Measurements from ENCODE around the gene ENTPD6. TPM values are rescaled to one million over a fixed set of nuclear protein-coding genes. Genes with fewer than 3 reads are reported as not detected.

The ENTPD6 gene
- polyA plus RNA-seq, 3 donors = 36.2 to 120 (median 47.0) TPM

DNA sequence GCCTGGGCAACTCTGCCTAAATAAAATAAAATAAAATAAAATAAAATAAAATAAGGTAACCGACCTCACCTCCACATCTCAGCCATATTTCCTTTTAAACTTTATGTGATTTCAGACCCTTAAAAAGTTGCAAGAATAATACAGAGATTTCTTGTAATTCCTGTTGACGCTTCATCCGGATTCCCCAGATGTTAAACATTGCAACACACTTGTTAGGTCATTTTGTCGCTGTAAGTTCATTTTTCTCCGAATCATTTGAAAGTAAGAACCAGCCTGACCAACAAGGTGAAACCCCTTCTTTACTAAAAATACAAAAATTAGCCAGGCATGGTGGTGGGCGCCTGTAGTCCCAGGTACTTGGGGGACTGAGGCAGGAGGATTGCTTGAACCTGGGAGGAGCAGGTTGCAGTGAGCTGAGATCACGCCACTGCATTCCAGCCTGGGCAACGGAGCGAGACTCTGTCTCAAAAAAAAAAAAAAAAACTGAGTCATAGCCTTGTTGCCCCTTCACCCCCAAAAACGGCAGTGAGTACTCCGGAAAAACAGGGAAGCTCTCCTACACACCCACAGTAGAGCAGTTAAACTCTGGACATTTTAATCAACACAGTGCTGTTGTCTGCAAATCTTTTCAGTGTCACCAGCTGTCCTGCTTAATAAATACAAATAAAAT lies 58.2 kb downstream of the ENTPD6 start:
- H3K4me2 ChIP-seq (replicated peaks; ENCODE audit: extremely low read depth, low read length, poor library complexity, severe bottlenecking) = no peak overlapping the region
- H3K36me3 ChIP-seq (replicated peaks in 1 of 2; ENCODE audit: control insufficient read depth in 1 of 2, insufficient read depth in 2 of 2, low read length in 2 of 2) = peaks cover 10 to 37% of the 10 kb centered on the region in 2 donors
- intact Hi-C loops (cut with micrococcal nuclease) = no loop called here
- H3K9ac ChIP-seq (ENCODE audit: insufficient read depth, low read length, poor library complexity, severe bottlenecking) = no peak overlapping the region
- TF ChIP-seq, protein P1, sequence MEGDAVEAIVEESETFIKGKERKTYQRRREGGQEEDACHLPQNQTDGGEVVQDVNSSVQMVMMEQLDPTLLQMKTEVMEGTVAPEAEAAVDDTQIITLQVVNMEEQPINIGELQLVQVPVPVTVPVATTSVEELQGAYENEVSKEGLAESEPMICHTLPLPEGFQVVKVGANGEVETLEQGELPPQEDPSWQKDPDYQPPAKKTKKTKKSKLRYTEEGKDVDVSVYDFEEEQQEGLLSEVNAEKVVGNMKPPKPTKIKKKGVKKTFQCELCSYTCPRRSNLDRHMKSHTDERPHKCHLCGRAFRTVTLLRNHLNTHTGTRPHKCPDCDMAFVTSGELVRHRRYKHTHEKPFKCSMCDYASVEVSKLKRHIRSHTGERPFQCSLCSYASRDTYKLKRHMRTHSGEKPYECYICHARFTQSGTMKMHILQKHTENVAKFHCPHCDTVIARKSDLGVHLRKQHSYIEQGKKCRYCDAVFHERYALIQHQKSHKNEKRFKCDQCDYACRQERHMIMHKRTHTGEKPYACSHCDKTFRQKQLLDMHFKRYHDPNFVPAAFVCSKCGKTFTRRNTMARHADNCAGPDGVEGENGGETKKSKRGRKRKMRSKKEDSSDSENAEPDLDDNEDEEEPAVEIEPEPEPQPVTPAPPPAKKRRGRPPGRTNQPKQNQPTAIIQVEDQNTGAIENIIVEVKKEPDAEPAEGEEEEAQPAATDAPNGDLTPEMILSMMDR (IDR thresholded peaks at IDR 0.05) = no peak
- peaks cover 91% of the 10 kb centered on the region for H3K79me2 ChIP-seq (ENCODE audit: insufficient read depth, low read length)
- Mint-ChIP-seq H3K27me3 (ENCODE audit: low read depth in 3 of 3) (peaks cover 0 to 2% (median 0%) of the 10 kb centered on the region in 3 donors), H3K4me3 (no peak overlapping the region), H3K9me3 (no peaks in the 10 kb centered on the region), H3K36me3 (peaks cover 16 to 44% of the 10 kb centered on the region in 2 donors), H3K27ac (peak overlapping the region in 3 of 7 donors; percentile 26 to 45 (median 42)), H3K4me1 (peaks cover 42% of the 10 kb centered on the region)
- H4K20me1 ChIP-seq (ENCODE audit: insufficient read depth, low read length) = peaks cover 91% of the 10 kb centered on the region
- WGBS (ENCODE audit: insufficient coverage) = no CpG with 5 or more reads among the region's 11 CpGs
- no peak overlapping the region for H3K4me3 ChIP-seq (replicated peaks in 1 of 3; ENCODE audit: low read depth in 2 of 3, low read length in 3 of 3)
- peak in 1 of 3 donors; percentile 30 for DNase-seq
- no peaks in the 10 kb centered on the region for H3K27me3 ChIP-seq (ENCODE audit: control insufficient read depth in 2 of 2, insufficient read depth in 2 of 2, low read length in 2 of 2)
- H3K4me1 ChIP-seq (ENCODE audit: control insufficient read depth in 1 of 2, insufficient read depth in 2 of 2, low read length in 2 of 2) = peaks cover 9 to 11% of the 10 kb centered on the region in 2 donors
- no peak overlapping the region for H3K27ac ChIP-seq (ENCODE audit: low read depth in 1 of 2, low read length in 2 of 2)
- H2AFZ ChIP-seq (ENCODE audit: insufficient read depth, low read depth, low read length, poor library complexity, severe bottlenecking) = no peak overlapping the region
- H3K9me3 ChIP-seq (replicated peaks in 1 of 2; ENCODE audit: control insufficient read depth in 1 of 2, insufficient read depth in 1 of 2, low read length in 2 of 2) = no peaks in the 10 kb centered on the region

DNA sequence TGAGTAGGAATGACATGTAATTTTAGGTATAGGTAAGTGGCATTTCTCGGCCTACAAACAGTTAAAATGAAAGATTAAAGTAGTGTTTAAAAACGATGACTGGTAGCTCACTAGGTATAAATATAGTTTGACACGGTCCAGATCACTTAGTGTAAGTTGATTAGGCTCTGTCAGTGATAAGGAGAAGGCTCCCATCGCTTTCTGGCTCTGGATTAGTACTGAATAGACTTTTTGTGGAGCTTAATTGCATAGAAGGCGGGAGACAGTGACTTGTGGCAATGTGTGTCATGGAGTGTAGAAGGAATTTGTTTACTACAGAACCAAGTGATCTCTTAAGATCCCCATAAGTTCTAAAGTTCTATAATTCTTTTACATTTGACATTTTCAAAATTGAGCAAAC lies 59.1 kb downstream of the ENTPD6 start:
- 80% methylated on average over 3 of the region's 5 CpGs for WGBS (ENCODE audit: insufficient coverage)
- TF ChIP-seq, protein P1 (IDR thresholded peaks at IDR 0.05) = no peak
- Mint-ChIP-seq H3K27me3 (ENCODE audit: low read depth in 3 of 3) (peaks cover 0 to 2% (median 0%) of the 10 kb centered on the region in 3 donors), H3K4me3 (no peak overlapping the region), H3K36me3 (peaks cover 24 to 52% of the 10 kb centered on the region in 2 donors), H3K9me3 (peaks cover 0 to 3% (median under 1%) of the 10 kb centered on the region in 7 donors), H3K4me1 (peaks cover 33% of the 10 kb centered on the region), H3K27ac (no peak overlapping the region)
- peaks cover 86% of the 10 kb centered on the region for H3K79me2 ChIP-seq (ENCODE audit: insufficient read depth, low read length)
- H3K36me3 ChIP-seq (replicated peaks in 1 of 2; ENCODE audit: control insufficient read depth in 1 of 2, insufficient read depth in 2 of 2, low read length in 2 of 2) = peaks cover 18 to 46% of the 10 kb centered on the region in 2 donors
- no peaks in the 10 kb centered on the region for H3K27me3 ChIP-seq (ENCODE audit: control insufficient read depth in 2 of 2, insufficient read depth in 2 of 2, low read length in 2 of 2)
- H3K9me3 ChIP-seq (replicated peaks in 1 of 2; ENCODE audit: control insufficient read depth in 1 of 2, insufficient read depth in 1 of 2, low read length in 2 of 2) = no peaks in the 10 kb centered on the region
- intact Hi-C loops (cut with micrococcal nuclease) = no loop called here
- H3K9ac ChIP-seq (ENCODE audit: insufficient read depth, low read length, poor library complexity, severe bottlenecking) = no peak overlapping the region
- peaks cover 2 to 3% of the 10 kb centered on the region in 2 donors for H3K4me1 ChIP-seq (ENCODE audit: control insufficient read depth in 1 of 2, insufficient read depth in 2 of 2, low read length in 2 of 2)
- peak overlapping the region in 1 of 2 donors; percentile 4 for H3K27ac ChIP-seq (ENCODE audit: low read depth in 1 of 2, low read length in 2 of 2)
- DNase-seq = no peak
- no peak overlapping the region for H3K4me3 ChIP-seq (replicated peaks in 1 of 3; ENCODE audit: low read depth in 2 of 3, low read length in 3 of 3)
- no peak overlapping the region for H3K4me2 ChIP-seq (replicated peaks; ENCODE audit: extremely low read depth, low read length, poor library complexity, severe bottlenecking)
- H4K20me1 ChIP-seq (ENCODE audit: insufficient read depth, low read length) = peaks cover 91% of the 10 kb centered on the region
- no peak overlapping the region for H2AFZ ChIP-seq (ENCODE audit: insufficient read depth, low read depth, low read length, poor library complexity, severe bottlenecking)
